ENCODE results near the gene F2RL1.
"Not testable (repeated sequence)": the region's sequence is repeated elsewhere in the genome, so short reads cannot be mapped to it uniquely, and the experiment has no call there.

The F2RL1 gene

GRCh38 chr5:76807296-76807695 is 11.5 kb upstream of the F2RL1 start:
- no peak for DNase-seq

DNA sequence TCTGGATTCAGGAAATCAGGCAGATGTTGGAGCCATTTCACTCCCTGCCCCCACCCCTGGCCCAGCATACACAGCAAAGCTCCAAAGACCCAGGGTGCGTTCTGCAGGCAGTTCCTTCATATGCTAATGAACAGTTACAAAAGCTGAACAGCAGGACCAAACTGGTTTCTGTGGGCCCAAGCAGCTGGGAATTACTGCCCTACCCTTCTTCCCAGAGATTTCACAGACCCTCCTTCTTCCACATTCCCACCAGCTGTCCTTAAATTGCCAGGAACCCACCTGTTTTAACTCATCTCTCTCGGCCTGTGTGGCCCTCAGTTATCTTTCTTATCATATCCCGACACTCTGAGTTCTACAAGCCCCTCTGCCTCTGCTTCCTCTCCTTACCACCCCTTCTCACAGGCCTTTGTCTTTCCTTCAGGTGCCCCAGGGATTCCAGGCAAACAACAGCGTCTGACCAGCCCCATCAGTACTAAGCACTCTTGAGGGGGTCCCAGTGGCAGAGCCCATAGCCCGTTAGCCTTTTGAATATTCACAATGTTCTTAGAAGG is 10.6 kb upstream of the F2RL1 start:
- no peak for DNase-seq

DNA sequence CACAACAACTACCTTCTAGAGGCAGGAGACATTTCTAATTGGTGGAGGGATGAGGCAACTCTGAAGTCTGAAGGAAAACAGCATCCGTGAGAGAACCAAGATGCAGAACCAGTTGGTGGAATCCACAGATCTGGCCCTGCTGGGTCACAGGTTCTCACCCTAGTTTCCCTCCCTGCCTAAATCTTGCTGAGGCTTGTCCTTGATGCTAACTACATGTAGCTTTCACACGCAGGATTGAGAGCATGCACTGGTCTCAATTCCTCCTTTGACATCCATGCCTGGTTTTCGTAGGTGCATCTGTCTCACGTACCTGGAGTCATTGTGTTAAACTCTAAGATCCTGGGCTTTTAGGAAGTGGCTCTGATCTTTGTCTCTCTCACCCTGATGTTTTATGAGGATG is 9.7 kb upstream of the F2RL1 start:
- DNase-seq: no peak

DNA sequence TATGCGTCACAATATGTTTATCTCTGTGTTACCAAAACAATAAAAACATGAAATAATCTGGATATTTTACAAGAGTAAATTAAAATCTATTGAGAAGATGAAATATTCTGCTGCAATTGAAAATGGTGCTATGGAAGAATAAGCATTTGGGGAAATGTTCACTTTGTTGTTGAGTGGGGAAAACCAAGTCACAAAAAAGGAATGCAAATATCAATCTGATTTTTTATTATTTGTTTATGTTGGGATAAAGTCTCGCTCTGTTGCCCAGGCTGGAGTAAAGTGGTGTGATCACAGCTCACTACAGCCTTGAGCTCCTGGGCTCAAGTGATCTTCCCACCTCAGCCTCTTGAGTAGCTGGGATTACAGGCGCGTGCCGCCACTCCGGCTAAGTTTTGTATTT is 8.6 kb upstream of the F2RL1 start:
- DNase-seq: no peak

- no peak for DNase-seq
Observed at GRCh38 chr5:76811214-76811613, 7.6 kb upstream of the F2RL1 start.

GRCh38 chr5:76812209-76812608 is 6.6 kb upstream of the F2RL1 start:
- DNase-seq: not testable (repeated sequence)

DNA sequence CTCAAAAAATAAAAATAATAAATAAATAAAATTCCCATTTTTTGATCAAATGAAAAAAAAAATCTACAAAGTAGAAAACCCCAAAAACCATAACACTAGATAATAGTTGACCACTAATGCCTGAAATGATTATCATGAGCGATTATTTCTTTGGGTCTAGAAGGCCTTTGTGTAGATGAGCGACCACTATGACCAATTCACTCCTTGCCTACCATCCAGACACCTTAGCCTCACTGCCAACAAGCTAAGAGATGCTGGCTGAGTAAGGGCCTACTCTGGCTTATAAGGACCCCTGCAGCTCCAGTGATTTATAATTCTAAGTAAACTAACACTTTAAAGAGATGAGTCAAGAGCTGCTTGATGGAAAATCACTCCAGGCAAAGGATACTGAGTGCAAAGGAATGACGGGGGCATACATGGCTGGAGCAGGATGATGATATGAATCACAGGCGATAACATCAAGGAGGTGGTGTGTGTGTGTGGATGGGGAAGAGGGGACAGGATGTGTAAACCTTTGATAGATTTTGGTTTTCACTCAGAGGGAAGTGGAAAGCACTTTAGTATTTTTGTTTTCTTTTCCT is 4.8 kb upstream of the F2RL1 start:
- DNase-seq: peak; percentile 87

DNA sequence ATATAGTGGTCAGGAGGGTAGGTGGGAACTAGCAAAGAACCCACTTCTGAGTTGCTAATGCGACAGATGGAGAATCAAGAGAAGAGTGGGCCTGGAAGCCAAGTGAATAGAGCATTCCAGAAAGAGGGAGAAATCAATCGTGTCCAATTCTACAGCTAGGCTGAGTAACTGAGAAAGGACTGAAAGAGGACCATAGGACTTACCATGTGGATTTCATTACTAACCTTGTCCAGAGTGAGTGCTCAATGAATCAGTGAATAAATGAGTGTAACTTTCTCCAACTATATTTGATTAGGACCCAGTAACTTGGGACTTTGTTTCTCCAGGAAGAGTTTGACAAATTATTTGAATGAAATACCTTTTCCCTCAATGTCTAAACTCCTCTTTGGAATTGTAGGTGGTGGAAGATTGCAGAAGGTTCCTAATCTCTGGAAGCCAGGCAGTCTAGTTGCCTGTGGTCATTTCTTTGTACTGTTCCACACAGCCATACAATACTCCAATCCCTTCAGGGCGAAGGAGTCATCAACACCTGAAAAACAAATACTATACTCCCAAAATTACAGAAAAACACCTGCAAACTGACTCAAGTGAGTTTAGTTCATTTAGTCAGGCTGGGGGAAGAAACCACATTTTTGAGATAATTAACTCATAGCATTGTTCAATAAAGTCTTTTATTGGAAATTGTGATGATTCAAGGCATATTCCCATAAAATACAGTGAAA is 2.6 kb upstream of the F2RL1 start:
- no peak for DNase-seq

DNA sequence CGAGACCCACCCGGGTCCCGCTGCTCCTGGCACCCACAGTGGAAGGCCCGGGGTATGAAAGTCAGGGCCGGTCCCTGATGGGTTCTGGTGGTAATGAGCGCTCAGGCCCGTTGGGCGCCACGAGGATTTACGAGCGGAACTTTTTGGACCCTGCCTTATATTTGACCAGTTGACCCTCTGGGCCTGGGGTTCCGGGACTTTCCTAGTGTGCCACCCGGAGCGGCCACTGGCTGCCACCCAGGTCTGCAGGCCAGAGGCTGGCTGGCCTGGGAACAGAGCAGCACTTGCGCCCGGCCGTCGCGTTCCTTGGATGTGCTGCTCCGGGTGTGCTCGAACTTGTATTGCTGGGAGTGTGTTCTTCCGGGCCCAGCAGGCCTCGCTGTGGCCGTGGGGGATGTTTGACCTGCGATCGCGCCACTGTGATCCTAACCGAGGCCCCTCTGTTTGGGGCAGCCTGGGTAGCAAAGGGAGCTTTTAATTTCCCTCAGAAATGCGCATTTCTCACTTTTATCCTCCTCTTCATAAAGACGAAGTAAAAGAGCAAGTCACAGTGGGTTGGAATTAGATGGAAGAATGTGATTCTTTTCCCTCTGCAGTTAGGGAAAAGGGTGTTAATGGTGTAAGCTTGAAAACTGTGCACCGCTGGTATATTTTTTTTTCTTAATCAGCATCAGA is 1.2 kb downstream of the F2RL1 start:
- DNase-seq: no peak

DNA sequence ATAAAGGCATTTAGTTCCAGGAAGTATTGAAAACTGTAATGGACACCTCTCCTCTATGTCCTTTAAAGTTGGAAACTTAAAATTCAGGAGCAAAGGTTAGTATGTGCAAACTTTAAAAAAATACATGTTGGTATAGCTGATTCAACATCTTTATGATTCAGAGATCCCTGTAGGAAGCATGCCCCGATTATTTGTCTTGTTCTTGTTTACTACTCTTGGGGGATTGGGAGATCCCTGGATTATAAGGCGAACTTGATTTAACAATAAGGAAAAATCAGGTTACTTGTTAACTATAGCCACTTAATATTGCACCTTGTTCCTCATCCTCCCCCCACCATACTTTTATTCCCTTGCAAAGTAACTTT is 1.7 kb downstream of the F2RL1 start:
- no peak for DNase-seq

DNA sequence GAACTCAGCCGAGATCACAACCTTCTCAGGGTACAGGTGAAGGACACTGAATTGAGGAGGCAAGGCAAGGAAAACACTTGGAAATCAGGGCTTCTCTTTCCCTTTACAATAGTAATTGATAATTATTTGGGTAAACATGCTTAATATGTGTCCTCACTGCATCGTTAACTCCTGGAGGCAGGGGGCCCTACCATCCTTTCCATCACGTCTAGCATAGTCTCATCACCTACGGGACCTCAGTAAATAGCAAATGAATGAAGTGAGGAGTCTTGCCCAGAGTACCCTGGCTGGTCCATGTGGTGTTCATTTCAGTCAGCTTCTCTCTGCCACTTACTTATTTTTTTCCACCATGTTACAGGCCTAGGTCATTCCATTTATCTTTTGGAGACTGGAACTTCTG is 2.3 kb downstream of the F2RL1 start:
- no peak for DNase-seq

DNA sequence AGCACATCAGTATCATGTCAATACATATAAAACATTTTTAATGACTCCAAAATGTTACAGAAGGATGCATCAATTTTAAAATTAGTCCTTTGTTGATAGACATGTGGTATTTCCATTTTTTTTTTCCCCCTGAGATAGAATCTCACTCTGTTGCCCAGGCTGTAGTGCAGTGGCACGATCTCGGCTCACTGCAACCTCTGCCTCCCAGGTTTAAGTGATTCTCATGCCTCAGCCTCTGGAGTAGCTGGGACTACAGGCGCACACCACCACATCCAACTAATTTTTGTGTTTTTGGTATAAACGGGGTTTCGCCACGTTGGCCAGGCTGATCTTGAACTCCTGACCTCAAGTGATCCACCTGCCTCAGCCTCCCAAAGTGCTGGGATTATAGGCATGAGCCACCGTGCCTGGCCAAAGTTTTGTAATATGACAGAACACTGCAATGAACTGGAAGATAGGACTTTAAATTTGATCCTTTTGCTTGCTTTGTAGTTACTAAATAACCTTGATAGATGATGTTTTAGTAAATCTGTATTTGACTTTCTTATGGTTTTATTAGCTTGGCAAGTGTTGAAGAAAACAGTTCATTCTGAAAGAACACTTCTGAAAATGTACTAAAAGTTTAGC is 3.4 kb downstream of the F2RL1 start:
- not testable (repeated sequence) for DNase-seq

DNA sequence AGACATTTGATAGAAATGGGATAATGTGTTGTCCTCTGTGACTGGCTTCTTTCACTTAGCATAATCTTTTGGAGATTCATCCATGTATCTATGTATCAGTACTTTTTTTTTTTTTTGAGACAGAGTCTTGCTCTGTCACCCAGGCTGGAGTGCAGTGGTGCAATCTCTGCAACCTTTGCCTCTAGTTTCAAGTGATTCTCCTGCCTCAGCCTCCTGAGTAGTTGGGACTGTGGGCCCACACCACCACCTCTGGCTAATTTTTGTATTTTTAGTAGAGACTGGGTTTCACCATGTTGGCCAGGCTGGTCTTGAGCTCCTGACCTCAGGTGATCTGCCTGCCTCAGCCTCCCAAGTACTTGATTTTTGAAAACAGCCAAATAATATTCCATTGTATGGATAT is 7.6 kb downstream of the F2RL1 start:
- not testable (repeated sequence) for DNase-seq

GRCh38 chr5:76831110-76831452 is 12.3 kb downstream of the F2RL1 start:
- no peak for DNase-seq

GRCh38 chr5:76836181-76836580 is 17.4 kb downstream of the F2RL1 start:
- DNase-seq: no peak

- no peak for DNase-seq
Observed at GRCh38 chr5:76836585-76836984, 17.8 kb downstream of the F2RL1 start.

DNA sequence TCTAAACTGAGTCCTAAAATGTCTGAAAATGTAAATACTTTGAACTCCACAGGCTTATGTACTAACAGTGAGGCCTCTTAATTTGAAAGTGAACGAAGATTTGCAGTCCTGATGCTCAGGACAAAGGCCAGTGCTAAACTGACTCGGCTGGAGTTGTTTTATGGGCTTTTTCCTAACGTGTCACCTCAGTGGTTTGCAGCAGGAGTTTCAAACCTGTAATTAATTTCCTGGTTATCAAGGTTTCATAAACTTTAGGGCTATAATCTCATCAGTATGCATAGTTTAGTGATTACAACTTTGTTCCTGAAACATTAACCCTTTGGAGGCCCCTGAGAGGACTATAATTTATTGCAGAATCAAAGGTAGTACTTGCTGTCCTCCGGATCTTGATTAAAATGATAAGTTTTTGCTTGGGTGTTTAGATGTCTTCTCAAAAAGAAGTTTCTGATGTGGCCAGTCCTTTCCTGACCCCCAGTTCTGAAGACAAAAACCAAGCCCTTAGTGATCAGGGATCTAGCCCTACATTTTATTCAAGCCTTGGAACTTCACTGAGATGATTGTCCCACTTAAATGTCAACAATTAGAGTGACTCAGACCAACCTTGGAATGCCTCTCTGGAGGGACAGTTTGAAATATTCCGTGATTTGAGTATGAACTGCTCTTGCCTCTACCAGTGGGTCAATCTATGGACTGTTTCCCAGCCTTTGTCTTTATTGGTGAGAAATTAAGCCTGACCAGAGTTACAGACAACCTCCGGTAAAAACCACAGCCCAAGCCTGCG is 19.8 kb downstream of the F2RL1 start:
- no peak for DNase-seq

- no peak for DNase-seq
Observed at GRCh38 chr5:76841361-76841760, 22.5 kb downstream of the F2RL1 start.

- no peak for DNase-seq
Observed at GRCh38 chr5:76845890-76846289, 27.1 kb downstream of the F2RL1 start.

GRCh38 chr5:76849419-76850291 is 30.8 kb downstream of the F2RL1 start, which contains the start of gene S100Z:
Gene S100Z, plus strand, starts transcription at chr5:76850014. Its CDS starts 25,346 bp downstream, at chr5:76875360.
- DNase-seq: no peak

GRCh38 chr5:76850543-76851145 is 31.8 kb downstream of the F2RL1 start:
- DNase-seq: no peak
